ENCODE results near the gene TASP1. TPM values are rescaled to one million over a fixed set of nuclear protein-coding genes. Genes with fewer than 3 reads are reported as not detected.

Gene TASP1
- total RNA-seq, 1 experiment from 2014 or later = 8.9 TPM

- TF ChIP-seq SIN3A (IDR thresholded peaks at IDR 0.05; ENCODE audit: borderline replicate concordance, insufficient read depth, low read depth, low read length) (no peak), TCF7L2 (IDR thresholded peaks at IDR 0.05; ENCODE audit: low read depth, low read length) (no peak), REST (IDR thresholded peaks at IDR 0.05; ENCODE audit: insufficient read depth in 1 of 2, low read depth in 2 of 2, low read length in 1 of 2) (no peak), POLR2AphosphoS5 (IDR thresholded peaks at IDR 0.05; ENCODE audit: low read depth, low read length) (no peak)
- ChIA-PET CTCF (no interaction called here), POLR2A (no interaction called here)
- Histone ChIP-seq H3K27ac (ENCODE audit: low read length) (no peak overlapping the region), H3K4me1 (ENCODE audit: control insufficient read depth, insufficient read depth, low read length) (no peaks in the 10 kb centered on the region), H3K9me3 (ENCODE audit: control insufficient read depth, insufficient read depth, low read depth, low read length) (no peaks in the 10 kb centered on the region), H3K27me3 (ENCODE audit: control insufficient read depth, insufficient read depth, low read length) (no peaks in the 10 kb centered on the region), H3K4me3 (ENCODE audit: low read depth in 2 of 2, low read length in 2 of 2) (no peak overlapping the region), H3K36me3 (ENCODE audit: control insufficient read depth, insufficient read depth, low read length) (no peaks in the 10 kb centered on the region)
- ATAC-seq (no peak), DNase-seq (ENCODE audit: low read depth, low spot score) (no peak)
- intact Hi-C loops (cut with micrococcal nuclease; ENCODE audit: unreplicated experiment) = no loop called here
- in situ Hi-C loops (cut with HindIII; ENCODE audit: low pct_unique_long_range_greater_than_20kb, low sequenced_read_pairs) = no loop called here
- no TSS peak for BruUV-seq (replicated peaks)
Observed at GRCh38 chr20:13349235-13349604, 289.5 kb downstream of the TASP1 start.

GRCh38 chr20:13348311-13349234, 290.2 kb downstream of the TASP1 start:
- Histone ChIP-seq H3K27me3 (ENCODE audit: control insufficient read depth, insufficient read depth, low read length) (no peaks in the 10 kb centered on the region), H3K27ac (ENCODE audit: low read length) (no peak overlapping the region), H3K4me1 (ENCODE audit: control insufficient read depth, insufficient read depth, low read length) (no peaks in the 10 kb centered on the region), H3K9me3 (ENCODE audit: control insufficient read depth, insufficient read depth, low read depth, low read length) (no peaks in the 10 kb centered on the region), H3K36me3 (ENCODE audit: control insufficient read depth, insufficient read depth, low read length) (no peaks in the 10 kb centered on the region), H3K4me3 (ENCODE audit: low read depth in 2 of 2, low read length in 2 of 2) (no peak overlapping the region)
- in situ Hi-C loops (cut with HindIII; ENCODE audit: low pct_unique_long_range_greater_than_20kb, low sequenced_read_pairs) (no loop called here), intact Hi-C loops (cut with micrococcal nuclease; ENCODE audit: unreplicated experiment) (no loop called here)
- POLR2A ChIA-PET = no interaction called here
- no TSS peak for BruUV-seq (replicated peaks)
- no peak for DNase-seq (ENCODE audit: low read depth, low spot score)
- CTCF ChIA-PET = no interaction called here
- ATAC-seq = no peak
- TF ChIP-seq POLR2AphosphoS5 (IDR thresholded peaks at IDR 0.05; ENCODE audit: low read depth, low read length) (no peak), SIN3A (IDR thresholded peaks at IDR 0.05; ENCODE audit: borderline replicate concordance, insufficient read depth, low read depth, low read length) (no peak), TCF7L2 (IDR thresholded peaks at IDR 0.05; ENCODE audit: low read depth, low read length) (no peak), CTCF (IDR thresholded peaks at IDR 0.05) (no peak), REST (IDR thresholded peaks at IDR 0.05; ENCODE audit: insufficient read depth in 1 of 2, low read depth in 2 of 2, low read length in 1 of 2) (no peak)

Measured in Panc1 (cell line).